ENCODE measurements around the gene SETBP1. TPM values are rescaled to one million over a fixed set of nuclear protein-coding genes. Genes with fewer than 3 reads are reported as not detected.

Gene SETBP1
- total RNA-seq, 1 donor from 2014 or later = 12.4 TPM

DNA sequence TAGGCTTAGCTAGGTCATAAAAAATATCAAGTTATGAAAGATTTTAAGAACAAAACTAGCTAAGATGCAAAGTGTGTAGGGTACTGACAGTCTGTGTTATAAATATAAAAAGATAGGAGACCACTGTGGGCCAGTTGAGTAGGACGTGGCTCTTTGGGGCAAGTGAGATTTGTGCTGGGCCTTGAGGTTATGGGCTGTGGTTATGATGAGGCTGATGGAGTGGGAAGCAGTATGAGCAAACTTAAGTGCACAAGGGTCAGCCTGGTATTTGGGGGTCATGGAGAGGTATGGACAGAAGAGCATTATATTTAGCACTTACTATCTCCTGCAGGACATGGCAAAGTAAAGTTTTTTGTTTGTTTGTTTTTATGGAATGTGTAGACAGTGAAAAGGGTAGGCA is 70.1 kb downstream of the SETBP1 start:
- no peak overlapping the region for H3K4me3 Mint-ChIP-seq (ENCODE audit: unreplicated experiment)

GRCh38 chr18:44754567-44754966 is 73.9 kb downstream of the SETBP1 start:
- Mint-ChIP-seq H3K27ac (ENCODE audit: unreplicated experiment) (no peak overlapping the region), H3K36me3 (ENCODE audit: low read depth, unreplicated experiment) (peaks cover 2% of the 10 kb centered on the region), H3K4me1 (ENCODE audit: low read depth, unreplicated experiment) (peaks cover 3% of the 10 kb centered on the region), H3K27me3 (ENCODE audit: low read depth, unreplicated experiment) (peaks cover 14% of the 10 kb centered on the region), H3K9me3 (ENCODE audit: unreplicated experiment) (peaks cover 4% of the 10 kb centered on the region), H3K4me3 (ENCODE audit: unreplicated experiment) (no peak overlapping the region)
- H3K4me1 ChIP-seq (ENCODE audit: insufficient read depth, low read length) = no peaks in the 10 kb centered on the region
- no peaks in the 10 kb centered on the region for H3K9me3 ChIP-seq (ENCODE audit: insufficient read depth, low read depth, low read length)
- no peak overlapping the region for H3K4me3 ChIP-seq (ENCODE audit: insufficient read depth, low read depth, low read length)
- H2AFZ ChIP-seq (ENCODE audit: low read depth, low read length) = no peak overlapping the region
- H3K36me3 ChIP-seq (ENCODE audit: insufficient read depth, low read length) = no peaks in the 10 kb centered on the region
- FAIRE-seq (no peak), DNase-seq (ENCODE audit: low read depth) (no peak)
- no peaks in the 10 kb centered on the region for H3K27me3 ChIP-seq (ENCODE audit: insufficient read depth, low read length)
- no peak for TF ChIP-seq EZH2 (IDR thresholded peaks at IDR 0.05; ENCODE audit: insufficient read depth, low read length)
- TF ChIP-seq, protein P1, sequence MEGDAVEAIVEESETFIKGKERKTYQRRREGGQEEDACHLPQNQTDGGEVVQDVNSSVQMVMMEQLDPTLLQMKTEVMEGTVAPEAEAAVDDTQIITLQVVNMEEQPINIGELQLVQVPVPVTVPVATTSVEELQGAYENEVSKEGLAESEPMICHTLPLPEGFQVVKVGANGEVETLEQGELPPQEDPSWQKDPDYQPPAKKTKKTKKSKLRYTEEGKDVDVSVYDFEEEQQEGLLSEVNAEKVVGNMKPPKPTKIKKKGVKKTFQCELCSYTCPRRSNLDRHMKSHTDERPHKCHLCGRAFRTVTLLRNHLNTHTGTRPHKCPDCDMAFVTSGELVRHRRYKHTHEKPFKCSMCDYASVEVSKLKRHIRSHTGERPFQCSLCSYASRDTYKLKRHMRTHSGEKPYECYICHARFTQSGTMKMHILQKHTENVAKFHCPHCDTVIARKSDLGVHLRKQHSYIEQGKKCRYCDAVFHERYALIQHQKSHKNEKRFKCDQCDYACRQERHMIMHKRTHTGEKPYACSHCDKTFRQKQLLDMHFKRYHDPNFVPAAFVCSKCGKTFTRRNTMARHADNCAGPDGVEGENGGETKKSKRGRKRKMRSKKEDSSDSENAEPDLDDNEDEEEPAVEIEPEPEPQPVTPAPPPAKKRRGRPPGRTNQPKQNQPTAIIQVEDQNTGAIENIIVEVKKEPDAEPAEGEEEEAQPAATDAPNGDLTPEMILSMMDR (IDR thresholded peaks at IDR 0.05; ENCODE audit: insufficient read depth, low read depth, low read length) = no peak
- H3K4me2 ChIP-seq (ENCODE audit: low read length) = no peak overlapping the region
- no peak overlapping the region for H3K9ac ChIP-seq (ENCODE audit: low read length)
- no peaks in the 10 kb centered on the region for H4K20me1 ChIP-seq (ENCODE audit: insufficient read depth, low read length)
- no peaks in the 10 kb centered on the region for H3K79me2 ChIP-seq (ENCODE audit: insufficient read depth, low read length)
- H3K27ac ChIP-seq (ENCODE audit: low read depth, low read length) = no peak overlapping the region

More for the DNA sequence above, 70.1 kb downstream of the SETBP1 start:
- FAIRE-seq (no peak), DNase-seq (ENCODE audit: low read depth) (no peak)
- no peaks in the 10 kb centered on the region for H3K27me3 ChIP-seq (ENCODE audit: insufficient read depth, low read length)
- H3K4me1 ChIP-seq (ENCODE audit: insufficient read depth, low read length) = no peaks in the 10 kb centered on the region
- peaks cover 2% of the 10 kb centered on the region for H3K36me3 Mint-ChIP-seq (ENCODE audit: low read depth, unreplicated experiment)
- TF ChIP-seq, protein P1 (IDR thresholded peaks at IDR 0.05; ENCODE audit: insufficient read depth, low read depth, low read length) = no peak
- no peak for TF ChIP-seq EZH2 (IDR thresholded peaks at IDR 0.05; ENCODE audit: insufficient read depth, low read length)
- H3K36me3 ChIP-seq (ENCODE audit: insufficient read depth, low read length) = no peaks in the 10 kb centered on the region
- no peak overlapping the region for H3K27ac Mint-ChIP-seq (ENCODE audit: unreplicated experiment)
- H3K79me2 ChIP-seq (ENCODE audit: insufficient read depth, low read length) = no peaks in the 10 kb centered on the region
- no peaks in the 10 kb centered on the region for H3K9me3 ChIP-seq (ENCODE audit: insufficient read depth, low read depth, low read length)
- no peak overlapping the region for H3K4me2 ChIP-seq (ENCODE audit: low read length)
- peaks cover 3% of the 10 kb centered on the region for H3K4me1 Mint-ChIP-seq (ENCODE audit: low read depth, unreplicated experiment)
- H4K20me1 ChIP-seq (ENCODE audit: insufficient read depth, low read length) = no peaks in the 10 kb centered on the region
- H3K27me3 Mint-ChIP-seq (ENCODE audit: low read depth, unreplicated experiment) = peaks cover 19% of the 10 kb centered on the region
- peaks cover 2% of the 10 kb centered on the region for H3K9me3 Mint-ChIP-seq (ENCODE audit: unreplicated experiment)
- H3K27ac ChIP-seq (ENCODE audit: low read depth, low read length) = no peak overlapping the region
- no peak overlapping the region for H3K9ac ChIP-seq (ENCODE audit: low read length)
- no peak overlapping the region for H2AFZ ChIP-seq (ENCODE audit: low read depth, low read length)
- H3K4me3 ChIP-seq (ENCODE audit: insufficient read depth, low read depth, low read length) = no peak overlapping the region

- H3K4me2 ChIP-seq (ENCODE audit: low read length) = no peak overlapping the region
- no peak overlapping the region for H3K9ac ChIP-seq (ENCODE audit: low read length)
- Mint-ChIP-seq H3K27me3 (ENCODE audit: low read depth, unreplicated experiment) (peaks cover 14% of the 10 kb centered on the region), H3K9me3 (ENCODE audit: unreplicated experiment) (peaks cover 2% of the 10 kb centered on the region), H3K27ac (ENCODE audit: unreplicated experiment) (no peak overlapping the region), H3K4me1 (ENCODE audit: low read depth, unreplicated experiment) (no peaks in the 10 kb centered on the region), H3K4me3 (ENCODE audit: unreplicated experiment) (no peak overlapping the region), H3K36me3 (ENCODE audit: low read depth, unreplicated experiment) (peaks cover 2% of the 10 kb centered on the region)
- no peaks in the 10 kb centered on the region for H3K4me1 ChIP-seq (ENCODE audit: insufficient read depth, low read length)
- H3K79me2 ChIP-seq (ENCODE audit: insufficient read depth, low read length) = no peaks in the 10 kb centered on the region
- H3K27me3 ChIP-seq (ENCODE audit: insufficient read depth, low read length) = no peaks in the 10 kb centered on the region
- FAIRE-seq (no peak), DNase-seq (ENCODE audit: low read depth) (no peak)
- H3K9me3 ChIP-seq (ENCODE audit: insufficient read depth, low read depth, low read length) = no peaks in the 10 kb centered on the region
- H3K4me3 ChIP-seq (ENCODE audit: insufficient read depth, low read depth, low read length) = no peak overlapping the region
- H2AFZ ChIP-seq (ENCODE audit: low read depth, low read length) = no peak overlapping the region
- TF ChIP-seq, protein P1 (IDR thresholded peaks at IDR 0.05; ENCODE audit: insufficient read depth, low read depth, low read length) = no peak
- no peak for TF ChIP-seq EZH2 (IDR thresholded peaks at IDR 0.05; ENCODE audit: insufficient read depth, low read length)
- H3K27ac ChIP-seq (ENCODE audit: low read depth, low read length) = no peak overlapping the region
- H3K36me3 ChIP-seq (ENCODE audit: insufficient read depth, low read length) = no peaks in the 10 kb centered on the region
- H4K20me1 ChIP-seq (ENCODE audit: insufficient read depth, low read length) = no peaks in the 10 kb centered on the region
Observed at GRCh38 chr18:44758861-44759631, 78.4 kb downstream of the SETBP1 start.

Data from astrocyte (in vitro differentiated cells and primary cell).